GM19468 (cell line): ENCODE results near the gene DBNDD2.

Experiments used
- ATAC-seq: cut with Tn5 transposase; IDR thresholded peaks from one replicate; pipeline ENCODE4 v1.9.1; 2021; ENCODE audit warnings: mild to moderate bottlenecking, moderate library complexity, moderate number of reproducible peaks; ENCODE audit not compliant: unreplicated experiment; ENCODE audit errors: extremely low read depth

The DBNDD2 gene

DNA sequence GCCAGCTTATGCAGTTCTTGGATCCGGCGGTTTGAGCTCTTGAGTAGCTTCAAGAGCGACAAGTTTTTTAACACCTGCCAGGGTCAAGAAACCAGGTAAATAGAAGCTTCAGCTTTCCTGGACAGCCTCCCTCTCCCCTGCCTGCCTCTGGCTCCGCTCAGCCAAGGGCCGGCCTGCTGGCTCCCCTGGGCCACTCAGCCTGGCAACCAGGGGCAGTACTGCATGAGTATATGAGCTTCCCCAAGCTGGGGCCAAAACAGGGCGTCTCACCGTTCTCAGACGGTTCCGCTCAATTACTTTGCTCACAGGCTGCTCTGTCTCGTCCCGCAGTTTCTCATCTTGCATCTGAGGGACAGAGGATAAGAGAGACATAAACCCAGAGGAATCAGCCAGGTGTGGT lies 30.8 kb upstream of the DBNDD2 start:
- ATAC-seq = no peak

DNA sequence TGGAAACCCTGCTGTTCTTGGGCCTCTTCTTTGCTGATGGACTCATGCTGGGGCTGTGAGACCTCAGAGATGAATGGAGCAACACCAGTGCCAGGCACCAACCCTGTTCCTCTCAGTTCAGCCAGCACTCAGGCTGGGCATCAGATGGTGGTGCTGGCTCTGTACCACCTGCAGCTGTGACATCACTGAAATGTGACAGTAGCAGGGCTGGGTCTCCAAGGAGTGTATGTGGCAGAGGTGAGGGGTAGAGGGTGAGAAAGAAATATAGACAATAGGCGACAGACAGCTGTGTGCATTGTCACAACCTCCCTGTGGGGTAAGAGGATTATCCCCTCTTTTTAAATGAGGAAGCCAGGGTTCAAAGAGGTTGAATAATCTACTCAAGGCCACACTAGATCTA lies 29.9 kb upstream of the DBNDD2 start, which contains the start of gene TP53TG5:
TP53TG5 (minus strand) TSS at position 135 of the 400 bp plus-strand sequence; CDS start at position 46, 89 bp downstream.
- no peak for ATAC-seq

DNA sequence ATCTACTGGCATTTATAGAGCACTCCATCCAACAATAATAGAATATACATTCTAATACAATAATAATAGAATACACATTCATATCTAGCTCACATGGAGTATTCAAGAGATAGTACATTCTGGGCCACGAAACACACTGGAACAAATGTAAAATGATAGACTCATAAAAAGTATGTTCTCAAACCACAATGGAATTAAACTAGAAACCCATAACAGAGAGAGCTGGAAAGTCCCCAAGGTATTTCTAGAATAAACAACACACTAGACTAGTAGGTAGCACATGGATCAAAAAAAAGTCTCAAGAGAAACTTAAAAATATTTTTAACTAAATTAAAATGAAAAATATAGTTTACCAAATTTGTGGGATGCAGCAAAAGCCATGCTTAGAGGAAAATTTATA lies 20.8 kb upstream of the DBNDD2 start:
- no peak for ATAC-seq

DNA sequence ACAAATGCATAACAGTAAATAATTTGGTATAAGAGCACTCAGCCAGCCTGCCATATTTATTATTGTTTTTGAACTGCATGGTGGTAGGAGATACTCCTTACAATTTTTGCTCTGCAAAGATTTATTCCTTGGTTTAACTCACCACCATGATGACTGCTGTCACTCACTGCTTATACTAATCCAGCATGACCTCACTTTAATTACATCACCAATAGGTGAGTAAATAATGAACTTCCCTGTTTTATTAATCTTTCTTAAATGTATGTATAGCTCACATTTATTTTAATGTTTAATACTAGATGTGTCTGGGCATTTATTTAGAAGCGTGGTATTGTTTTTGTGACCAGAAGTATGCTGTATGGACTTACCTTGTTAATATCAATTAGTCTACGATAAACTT lies 17.2 kb upstream of the DBNDD2 start:
- ATAC-seq = no peak

DNA sequence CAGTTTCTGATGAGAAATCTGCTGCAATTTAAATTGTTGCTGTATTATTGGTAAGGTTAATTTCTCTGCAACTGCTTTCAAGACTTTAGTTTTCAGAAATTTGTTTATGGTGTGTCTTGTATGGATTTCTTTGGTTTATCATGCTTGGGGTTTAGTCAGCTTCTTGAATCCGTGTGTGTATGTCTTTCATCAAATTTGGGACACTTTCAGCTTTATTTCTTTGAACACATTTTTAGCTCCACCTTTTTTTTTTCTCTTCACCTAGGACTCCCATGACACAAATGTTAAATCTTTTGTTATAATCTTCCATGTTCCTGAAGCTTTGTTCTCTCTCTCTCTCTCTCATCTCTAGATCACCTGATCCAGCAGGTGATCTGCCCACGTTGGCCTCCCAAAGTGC lies 16.5 kb upstream of the DBNDD2 start:
- no peak for ATAC-seq

DNA sequence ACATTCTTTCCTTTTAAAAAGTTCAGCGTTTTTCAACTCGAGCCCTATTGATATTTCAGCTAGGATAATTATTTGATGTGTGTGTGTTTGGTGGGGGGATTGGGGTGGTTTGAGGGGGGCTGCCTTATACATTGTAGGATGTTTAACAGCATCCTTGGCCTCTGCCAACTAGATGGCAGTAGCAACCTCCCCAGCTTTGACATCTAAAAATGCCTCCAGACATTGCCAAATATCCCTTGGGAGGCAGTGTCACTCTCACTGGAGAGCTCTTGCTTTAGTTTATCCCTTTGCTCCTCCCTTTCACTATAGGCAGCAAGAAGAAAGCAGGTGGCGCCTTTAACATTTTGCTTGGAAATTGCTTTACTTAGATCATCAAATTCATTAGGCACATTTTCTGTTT lies 15.4 kb upstream of the DBNDD2 start:
- no peak for ATAC-seq

DNA sequence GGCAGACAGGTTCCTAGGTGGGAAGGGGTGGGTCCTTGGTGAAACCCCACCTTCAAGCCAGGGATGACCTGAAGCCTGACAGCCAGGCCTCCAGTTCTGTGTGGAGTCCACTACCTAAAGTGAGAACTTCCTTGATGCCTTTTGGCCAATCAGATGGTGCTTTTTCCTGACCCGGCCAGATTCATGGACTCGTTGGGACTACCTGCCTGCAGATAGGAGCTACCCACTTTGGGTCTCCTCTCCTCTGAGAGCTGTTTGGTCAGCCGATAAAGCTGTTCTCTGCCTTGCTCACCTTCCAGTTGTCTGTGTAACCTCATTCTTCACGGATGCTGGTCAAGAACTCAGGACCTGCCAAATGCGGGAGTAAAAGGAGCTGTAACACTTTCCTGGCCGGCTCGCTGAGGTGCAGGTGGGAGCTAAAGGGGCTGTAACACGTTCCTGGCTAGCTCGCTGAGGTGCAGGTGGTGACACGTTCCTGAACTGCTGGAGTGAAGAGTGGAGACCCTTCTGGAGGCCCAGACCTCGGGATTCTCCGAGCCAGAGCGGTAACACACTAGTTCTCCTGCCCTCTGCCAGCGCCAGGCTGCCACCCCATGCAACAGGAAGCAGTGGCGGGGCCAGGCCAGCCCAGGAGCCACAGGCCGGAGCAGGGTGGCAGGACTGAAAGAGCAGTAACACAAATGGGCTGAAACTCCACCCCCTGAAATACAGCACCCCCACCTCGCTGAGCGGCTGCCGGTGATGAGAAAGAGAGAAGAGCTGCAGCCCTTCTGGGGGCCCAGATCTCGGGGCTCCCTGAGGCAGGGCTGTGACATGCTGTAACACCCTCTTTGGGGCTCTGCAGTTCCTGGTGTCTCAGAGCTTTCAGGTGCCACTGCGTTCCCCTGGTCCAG lies 13.6 kb upstream of the DBNDD2 start:
- ATAC-seq = no peak

DNA sequence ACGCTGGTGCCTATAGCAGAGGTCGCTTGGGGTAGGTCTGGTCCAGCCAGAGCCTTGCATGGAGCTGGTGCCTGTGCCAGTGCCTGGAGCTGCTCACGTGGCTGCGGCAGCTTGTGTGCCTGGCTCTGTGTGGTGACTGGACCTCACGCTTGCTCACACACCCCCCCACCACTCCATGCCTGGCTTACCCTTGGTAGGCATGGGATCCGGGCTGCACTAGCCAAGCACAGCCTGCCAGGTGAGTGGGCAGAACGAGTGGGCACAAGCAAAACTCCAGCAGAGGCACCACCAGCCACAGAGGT lies 13.0 kb upstream of the DBNDD2 start:
- no peak for ATAC-seq

DNA sequence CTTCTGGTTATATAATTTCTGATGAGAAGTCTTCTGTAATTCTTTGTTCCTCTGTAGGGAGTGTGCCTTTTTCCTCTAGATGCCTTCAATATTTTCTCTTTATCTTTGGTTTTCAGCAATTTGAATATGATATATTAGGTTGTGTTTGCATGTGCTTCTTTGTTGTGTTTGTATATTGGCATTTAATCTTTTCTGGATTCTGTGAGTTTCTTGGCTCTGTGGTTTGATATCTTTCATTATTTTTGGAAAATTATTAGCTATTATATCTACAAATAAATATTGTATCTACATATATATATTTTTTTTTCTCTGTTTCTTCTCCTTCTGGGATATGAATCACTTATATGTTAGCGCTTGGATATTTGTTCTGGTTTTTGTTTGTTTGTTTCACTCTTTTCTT lies 9.1 kb upstream of the DBNDD2 start:
- no peak for ATAC-seq

DNA sequence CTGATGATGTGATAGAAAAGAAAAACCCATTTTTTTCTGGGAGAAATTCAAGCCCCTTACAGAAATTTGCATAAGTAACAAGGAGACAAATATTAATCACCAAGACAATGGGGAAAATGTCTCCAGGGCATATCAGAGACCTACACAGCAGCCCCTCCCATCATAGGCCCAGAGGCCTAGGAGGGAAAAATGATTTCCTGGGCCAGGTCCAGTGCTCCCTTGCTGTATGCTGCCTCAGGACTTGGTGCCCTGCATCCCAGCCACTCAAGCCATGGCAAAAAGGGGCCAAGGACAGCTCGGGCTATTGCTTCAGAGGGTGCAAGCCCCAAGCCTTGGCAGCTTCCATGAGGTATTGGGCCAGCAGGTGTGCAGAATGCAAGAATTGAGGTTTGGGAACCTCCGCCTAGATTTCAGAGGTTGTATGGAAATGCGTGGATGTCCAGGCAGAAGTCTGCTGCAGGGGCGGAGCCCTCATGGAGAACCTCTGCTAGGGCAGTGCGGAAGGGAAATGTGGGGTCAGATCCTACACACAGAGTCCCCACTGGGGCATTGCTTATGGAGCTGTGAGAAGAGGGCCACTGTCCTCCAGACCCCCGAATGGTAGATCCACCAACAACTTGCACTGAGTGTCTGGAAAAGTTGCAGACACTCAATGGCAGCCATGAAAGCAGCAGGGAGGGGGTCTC lies 7.6 kb upstream of the DBNDD2 start:
- no peak for ATAC-seq

DNA sequence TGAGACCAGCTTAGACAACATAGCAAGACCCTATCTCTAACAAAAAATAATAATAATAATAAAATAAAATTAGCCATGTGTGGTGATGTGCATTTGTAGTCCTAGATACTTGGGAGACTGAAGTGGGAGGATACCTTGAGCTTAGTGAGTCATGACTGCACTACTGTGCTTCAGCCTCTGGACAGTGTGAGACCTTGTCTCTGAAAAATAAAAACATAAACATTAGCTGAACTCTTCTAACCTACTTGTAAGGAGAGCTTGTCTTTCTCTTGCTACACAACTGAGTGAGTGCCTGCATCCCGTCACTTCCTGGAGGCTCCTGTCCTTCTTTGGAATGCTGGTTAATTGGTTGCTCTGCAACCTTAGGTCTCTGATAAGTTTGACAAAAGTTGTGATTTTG lies 5.1 kb upstream of the DBNDD2 start:
- ATAC-seq = no peak

DNA sequence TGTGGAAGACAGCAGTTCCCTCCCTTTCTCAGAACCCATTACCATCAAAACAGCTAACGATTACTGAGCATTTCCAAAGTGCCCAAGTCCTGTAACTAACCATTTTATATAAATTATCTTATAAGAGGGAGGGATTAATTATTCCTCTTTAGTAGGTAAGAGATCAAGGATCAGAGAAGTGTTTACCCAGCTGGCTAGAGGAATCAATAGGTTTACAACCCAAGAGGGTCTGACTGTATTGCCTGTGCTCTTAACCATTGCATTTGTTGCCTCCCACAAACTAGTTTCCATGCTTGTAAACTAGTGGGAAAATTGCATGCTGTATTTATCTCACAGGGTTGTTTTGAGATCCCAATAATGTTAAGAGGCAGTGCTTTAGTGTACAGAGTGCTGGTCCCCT lies 3.7 kb upstream of the DBNDD2 start:
- ATAC-seq = no peak

DNA sequence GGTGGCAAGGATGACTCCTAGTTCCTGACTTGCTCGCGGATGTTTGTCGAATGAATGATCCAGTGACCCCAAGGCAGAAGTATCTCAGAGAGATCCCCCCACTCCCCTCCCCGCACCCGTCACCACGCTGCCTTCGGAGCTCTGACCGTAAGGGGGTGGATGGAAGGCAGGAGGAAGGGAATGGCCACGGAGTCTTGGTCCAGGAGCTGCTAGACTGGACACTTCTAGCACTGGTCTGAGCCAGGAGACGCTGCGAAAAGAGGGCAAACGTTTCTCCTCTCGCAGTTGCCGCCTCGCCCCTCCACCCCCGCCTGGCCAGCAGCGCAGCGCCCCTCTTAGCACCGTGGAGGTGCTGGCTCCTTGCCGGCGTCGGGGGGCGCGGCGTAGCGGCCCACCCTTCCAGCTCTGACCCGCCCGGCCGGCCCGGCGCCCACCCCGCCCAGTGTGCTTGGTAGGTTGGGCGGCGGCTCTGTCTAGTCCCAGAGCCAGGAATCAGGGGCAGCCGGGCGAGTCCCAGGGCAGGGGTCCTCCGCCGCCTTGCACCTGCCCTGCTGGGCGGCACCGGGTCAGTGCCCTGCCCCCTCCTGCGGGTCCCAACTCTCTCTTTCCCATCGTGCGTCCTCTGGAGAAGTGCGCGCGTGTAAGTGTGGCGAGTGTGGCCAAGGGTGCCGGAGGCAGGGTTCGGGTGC lies 2.4 kb upstream of the DBNDD2 start:
- no peak for ATAC-seq

DNA sequence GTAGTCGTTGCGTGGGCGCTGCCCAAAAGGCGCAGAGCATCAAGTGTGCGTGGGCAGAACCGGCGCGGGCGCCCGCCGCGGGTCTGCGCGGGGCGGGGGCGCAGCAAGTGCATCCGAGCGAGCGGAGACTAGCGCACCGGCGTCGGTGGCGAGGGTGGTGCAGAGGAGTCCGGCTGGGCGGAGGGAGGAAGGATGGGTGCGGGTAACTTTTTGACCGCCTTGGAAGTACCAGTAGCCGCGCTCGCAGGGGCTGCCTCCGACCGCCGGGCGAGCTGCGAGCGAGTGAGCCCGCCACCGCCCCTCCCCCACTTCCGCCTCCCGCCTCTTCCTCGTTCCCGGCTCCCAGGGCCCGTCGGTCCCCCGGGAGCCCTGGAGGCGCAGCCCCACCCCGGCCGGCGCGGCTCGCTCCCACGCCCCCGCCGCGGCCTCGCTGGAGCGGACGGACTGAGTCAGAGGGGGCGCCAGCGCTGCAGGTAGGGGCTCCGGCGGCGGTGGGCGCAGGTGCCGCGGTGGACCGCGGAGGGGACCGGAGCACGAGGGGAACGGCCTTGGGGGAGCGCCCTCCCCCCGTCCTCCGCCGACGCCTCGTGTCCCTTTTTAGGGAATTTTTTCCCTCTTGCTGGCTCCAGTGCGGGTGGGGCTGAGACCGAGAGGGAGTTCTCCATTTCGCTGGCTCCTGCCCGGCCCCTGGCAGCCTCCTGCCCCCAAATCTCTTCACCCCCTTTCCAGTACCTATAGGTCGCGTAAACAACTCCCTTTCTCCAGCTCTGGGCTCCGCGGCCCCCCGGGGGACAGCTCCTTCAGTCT lies 1.6 kb upstream of the DBNDD2 start:
- ATAC-seq = no peak

DNA sequence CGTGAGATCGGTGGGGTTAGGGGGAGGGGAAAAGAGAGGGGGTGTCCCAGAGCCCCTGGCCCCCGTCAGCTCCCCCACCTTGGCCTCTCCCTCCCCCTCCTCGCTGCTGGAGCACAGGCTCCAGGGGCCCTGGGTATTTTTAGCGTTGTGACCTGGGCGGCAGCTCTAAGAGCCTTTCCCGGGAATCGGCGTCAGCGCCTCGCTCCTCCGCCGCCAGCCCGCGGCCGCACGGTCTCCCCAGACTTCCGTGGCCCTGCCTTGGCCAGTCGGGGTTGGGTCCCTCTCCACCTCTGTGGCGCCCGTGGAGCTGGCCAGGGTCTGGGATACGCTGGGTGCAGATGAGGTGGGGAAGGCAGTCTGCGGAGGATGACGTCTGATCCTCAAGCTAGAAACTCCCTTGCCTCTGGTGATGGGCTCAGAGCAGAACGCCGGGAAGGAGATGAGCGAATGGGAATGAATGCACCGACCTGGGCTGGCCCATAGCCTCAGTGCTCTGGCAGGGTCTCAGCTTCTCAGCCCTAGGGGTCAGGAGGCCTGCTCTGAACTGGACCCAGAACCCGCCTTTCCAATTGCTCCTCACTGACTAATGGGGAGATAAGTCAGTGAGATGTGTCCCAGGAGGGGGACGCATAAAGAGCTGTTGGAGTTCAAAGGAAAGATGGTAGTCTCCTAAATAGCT lies 883 bp upstream of the DBNDD2 start:
- no peak for ATAC-seq

DNA sequence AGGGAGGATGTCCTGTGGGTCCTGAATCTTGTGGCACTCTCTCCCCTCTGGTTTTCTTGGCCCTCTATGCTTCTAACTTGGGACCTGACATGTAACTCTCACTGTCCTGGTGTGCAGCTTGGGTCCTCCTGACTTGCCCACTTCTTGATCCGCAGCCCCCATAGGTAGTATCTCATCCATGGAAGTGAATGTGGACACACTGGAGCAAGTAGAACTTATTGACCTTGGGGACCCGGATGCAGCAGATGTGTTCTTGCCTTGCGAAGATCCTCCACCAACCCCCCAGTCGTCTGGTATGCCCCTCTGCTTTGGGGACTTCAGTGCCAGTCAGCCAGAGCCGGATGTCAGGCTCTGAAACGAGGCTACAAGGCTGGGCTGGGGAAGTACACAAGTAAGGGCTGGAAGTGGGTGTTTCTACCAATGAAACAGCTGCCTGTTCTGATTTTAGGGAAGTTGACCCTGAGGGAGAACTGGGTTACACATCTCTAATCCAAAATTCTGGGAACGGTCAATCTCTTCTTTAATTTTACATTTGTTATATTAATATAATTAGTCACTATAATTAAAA lies 641 bp downstream of the DBNDD2 start:
- ATAC-seq = no peak

DNA sequence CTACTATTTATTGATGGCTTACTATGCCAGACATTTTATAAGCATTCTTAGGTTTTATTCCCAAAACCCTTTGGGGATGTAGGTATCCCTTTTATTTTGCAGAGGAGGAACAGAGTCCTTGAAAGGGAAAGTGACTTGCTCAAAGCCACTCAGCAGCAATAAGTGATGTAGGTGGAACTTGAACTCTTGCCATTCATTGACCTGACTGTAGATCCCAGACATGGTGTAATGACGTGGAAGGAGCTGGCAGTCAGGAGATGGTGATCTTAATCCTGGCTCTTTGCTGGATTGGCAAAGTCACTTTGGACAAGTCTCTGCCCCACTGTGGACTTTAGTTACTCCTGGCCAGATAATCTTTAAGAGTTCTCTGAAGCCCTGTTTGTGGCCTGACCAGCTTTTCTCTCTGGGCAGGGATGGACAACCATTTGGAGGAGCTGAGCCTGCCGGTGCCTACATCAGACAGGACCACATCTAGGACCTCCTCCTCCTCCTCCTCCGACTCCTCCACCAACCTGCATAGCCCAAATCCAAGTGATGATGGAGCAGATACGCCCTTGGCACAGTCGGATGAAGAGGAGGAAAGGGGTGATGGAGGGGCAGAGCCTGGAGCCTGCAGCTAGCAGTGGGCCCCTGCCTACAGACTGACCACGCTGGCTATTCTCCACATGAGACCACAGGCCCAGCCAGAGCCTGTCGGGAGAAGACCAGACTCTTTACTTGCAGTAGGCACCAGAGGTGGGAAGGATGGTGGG lies 1.6 kb downstream of the DBNDD2 start:
- ATAC-seq = no peak

DNA sequence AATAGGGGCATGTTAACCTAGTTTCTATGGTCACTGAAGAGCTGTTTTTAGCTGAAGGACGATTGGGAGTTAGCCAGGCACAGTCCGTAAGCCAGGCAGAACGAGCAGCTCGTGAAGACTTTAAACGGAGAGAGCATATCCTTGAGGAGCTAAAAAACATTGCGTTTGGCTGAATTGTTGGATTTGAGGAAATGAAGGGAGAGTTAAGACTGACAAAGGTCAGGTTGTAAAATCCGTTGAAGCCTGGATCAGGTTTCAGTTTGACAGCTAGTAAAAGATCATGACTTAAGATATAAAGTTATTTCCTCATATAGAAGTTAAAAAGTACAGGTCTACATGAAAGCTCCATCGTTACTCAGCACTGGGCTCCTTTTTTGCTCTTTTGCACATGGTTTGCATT lies 2.8 kb downstream of the DBNDD2 start:
- no peak for ATAC-seq

DNA sequence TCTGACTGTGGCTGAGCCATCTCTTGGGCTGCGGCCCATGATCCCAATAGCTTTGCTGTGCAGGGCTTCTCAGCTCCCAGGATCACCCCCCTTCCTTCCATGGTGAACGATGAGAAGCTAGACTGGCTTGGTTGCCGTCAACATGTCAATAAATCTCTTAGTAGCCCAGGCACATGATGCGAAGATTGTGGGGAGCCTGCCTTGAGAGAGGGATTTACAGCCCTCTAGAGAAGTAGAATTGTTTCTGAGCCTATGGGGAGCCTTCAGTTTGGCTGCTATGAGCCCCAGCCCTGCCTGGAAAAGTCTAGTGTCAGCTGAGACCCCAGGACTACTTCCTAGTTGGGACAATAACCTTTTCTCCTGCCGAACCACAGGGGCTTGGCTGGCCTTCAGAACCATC lies 4.6 kb downstream of the DBNDD2 start:
- ATAC-seq = no peak
